GM10248 (cell line): Measurements from ENCODE around the gene TRAPPC12.

Experiments used
- CTCF ChIA-PET: fragments of 300-600 bp; sonication (Branson Sonifier 250); formaldehyde crosslinking; extraction: SDS; loops from one replicate; lab custom pipeline; 2021; ENCODE audit warnings: antibody characterized with exemption; lab: Yijun Ruan, JAX
- POLR2A ChIA-PET: fragments of 350-650 bp; sonication (Branson Sonifier 250); formaldehyde crosslinking; extraction: SDS; loops from one replicate; lab custom pipeline; 2020; ENCODE audit warnings: antibody characterized with exemption; lab: Yijun Ruan, JAX
- DNase-seq: peaks from one replicate; pipeline ENCODE4 v3.0.0; 2012; ENCODE audit errors: extremely low spot score
- TF ChIP-seq, protein P1 (sequence below): IDR thresholded peaks from 2 replicates; pipeline ENCODE4 v1.5.1; 2012; ENCODE audit warnings: mild to moderate bottlenecking, low read depth; ENCODE audit errors: extremely low read depth, missing control alignments, control extremely low read depth

The TRAPPC12 gene

DNA sequence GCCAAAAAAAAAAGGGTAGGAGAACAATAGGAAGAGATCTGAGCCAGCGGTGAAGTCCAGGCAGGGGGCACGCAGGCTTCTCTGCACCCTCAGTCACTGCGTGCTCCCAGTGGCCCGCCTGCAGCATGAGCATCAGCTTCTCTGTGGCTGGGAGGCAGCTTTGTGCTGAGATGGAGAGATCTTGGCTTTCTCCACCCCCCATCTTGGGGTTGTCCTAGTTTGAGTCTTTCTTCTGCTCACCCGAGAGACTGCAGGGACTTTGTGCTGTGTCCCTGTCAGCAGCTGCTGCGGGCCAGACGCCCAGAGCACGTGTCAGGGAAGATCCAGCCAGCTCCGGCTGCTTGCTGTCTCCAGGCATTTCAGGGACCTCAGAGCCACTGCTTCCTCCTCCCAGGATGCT is 20.3 kb downstream of the TRAPPC12 start:
- POLR2A ChIA-PET, result no interaction called here
- TF ChIP-seq, protein P1, sequence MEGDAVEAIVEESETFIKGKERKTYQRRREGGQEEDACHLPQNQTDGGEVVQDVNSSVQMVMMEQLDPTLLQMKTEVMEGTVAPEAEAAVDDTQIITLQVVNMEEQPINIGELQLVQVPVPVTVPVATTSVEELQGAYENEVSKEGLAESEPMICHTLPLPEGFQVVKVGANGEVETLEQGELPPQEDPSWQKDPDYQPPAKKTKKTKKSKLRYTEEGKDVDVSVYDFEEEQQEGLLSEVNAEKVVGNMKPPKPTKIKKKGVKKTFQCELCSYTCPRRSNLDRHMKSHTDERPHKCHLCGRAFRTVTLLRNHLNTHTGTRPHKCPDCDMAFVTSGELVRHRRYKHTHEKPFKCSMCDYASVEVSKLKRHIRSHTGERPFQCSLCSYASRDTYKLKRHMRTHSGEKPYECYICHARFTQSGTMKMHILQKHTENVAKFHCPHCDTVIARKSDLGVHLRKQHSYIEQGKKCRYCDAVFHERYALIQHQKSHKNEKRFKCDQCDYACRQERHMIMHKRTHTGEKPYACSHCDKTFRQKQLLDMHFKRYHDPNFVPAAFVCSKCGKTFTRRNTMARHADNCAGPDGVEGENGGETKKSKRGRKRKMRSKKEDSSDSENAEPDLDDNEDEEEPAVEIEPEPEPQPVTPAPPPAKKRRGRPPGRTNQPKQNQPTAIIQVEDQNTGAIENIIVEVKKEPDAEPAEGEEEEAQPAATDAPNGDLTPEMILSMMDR, result no peak
- DNase-seq, result no peak
- CTCF ChIA-PET, result interaction anchor here (0.9 to 3.3 kb wide), 2 partner anchors 15 to 23 kb away, joined by 3 to 16 read pairs; no protein-coding TSS in a partner anchor

- POLR2A ChIA-PET, result interaction anchor here (0.6 kb wide), 1 partner anchor 53 kb away, joined by 4 read pairs; no protein-coding TSS in a partner anchor
- TF ChIP-seq, protein P1, result no peak
- peak; percentile 85 for DNase-seq
- CTCF ChIA-PET, result interaction anchor here (0.9 to 4.2 kb wide), 4 partner anchors 18 to 38 kb away, joined by 3 to 16 read pairs (median 3); no protein-coding TSS in a partner anchor
These were observed 24.3 kb downstream of the TRAPPC12 start for GRCh38 chr2:3403587-3404334.

DNA sequence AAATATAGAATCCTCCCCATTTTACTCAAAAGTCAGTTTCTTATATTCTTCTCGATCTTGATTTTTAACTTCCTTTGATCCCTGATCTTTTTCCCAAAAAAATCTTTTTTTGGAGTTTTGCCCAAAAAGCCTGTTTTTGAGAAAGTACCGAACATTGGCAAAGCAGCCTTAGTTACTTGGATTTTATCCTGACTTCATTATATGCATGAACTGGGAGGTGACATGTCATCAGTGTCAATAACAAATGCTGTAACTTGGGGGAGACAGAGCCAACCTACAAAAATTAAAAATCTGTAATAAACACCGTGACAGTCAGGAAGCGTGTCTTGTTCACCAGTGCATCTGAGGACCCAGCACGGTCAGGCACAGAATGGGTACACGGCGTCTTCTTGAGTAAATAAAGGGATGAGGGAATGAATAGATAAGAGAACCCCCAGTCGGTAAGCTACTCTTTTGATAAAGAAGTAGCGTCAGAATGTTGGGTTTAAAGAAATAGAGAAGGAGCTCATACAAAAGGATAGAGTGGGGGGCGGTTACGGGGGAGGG is 24.9 kb downstream of the TRAPPC12 start:
- no peak for DNase-seq
- TF ChIP-seq, protein P1, result no peak
- ChIA-PET CTCF (interaction anchor here (0.9 to 4.2 kb wide), 3 partner anchors 19 to 38 kb away, joined by 3 to 16 read pairs (median 3); no protein-coding TSS in a partner anchor), POLR2A (interaction anchor here (0.6 kb wide), 1 partner anchor 48 kb away, joined by 3 read pairs; no protein-coding TSS in a partner anchor)

DNA sequence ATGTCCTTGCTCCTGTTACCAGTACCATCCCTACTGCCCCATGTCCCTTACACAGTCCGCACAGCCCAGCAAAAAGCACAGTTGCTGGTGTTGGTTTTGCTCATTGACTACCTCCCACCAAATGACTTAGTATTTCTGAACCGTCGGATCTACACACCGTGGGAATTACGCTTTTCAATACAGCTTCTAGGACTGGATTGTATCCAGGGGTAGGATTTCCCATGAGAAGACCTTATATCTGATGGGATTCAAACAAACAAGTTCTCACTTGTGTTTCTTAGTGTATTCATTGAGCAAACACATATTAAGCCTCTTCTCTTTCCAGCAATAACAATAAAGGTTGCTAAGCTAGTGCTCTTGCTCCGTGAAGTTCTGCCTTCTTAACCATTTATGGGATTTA is 25.8 kb downstream of the TRAPPC12 start:
- POLR2A ChIA-PET, result no interaction called here
- TF ChIP-seq, protein P1, result no peak
- DNase-seq, result no peak
- CTCF ChIA-PET, result interaction anchor here (1.0 to 4.2 kb wide), 2 partner anchors 17 to 19 kb away, joined by 5 to 16 read pairs; no protein-coding TSS in a partner anchor

- CTCF ChIA-PET, result interaction anchor here (1.0 to 4.2 kb wide), 2 partner anchors 17 to 19 kb away, joined by 5 to 16 read pairs; no protein-coding TSS in a partner anchor
These were observed 26.4 kb downstream of the TRAPPC12 start for GRCh38 chr2:3405876-3406275.

GRCh38 chr2:3406501-3406900 is 27.0 kb downstream of the TRAPPC12 start:
- no peak for DNase-seq
- TF ChIP-seq, protein P1, result no peak
- ChIA-PET CTCF (interaction anchor here (4.2 kb wide), 1 partner anchor 18 kb away, joined by 16 read pairs; no protein-coding TSS in a partner anchor), POLR2A (no interaction called here)

More at GRCh38 chr2:3405876-3406275, 26.4 kb downstream of the TRAPPC12 start:
- TF ChIP-seq, protein P1, result no peak
- DNase-seq, result no peak
- POLR2A ChIA-PET, result no interaction called here
